ENCODE results near the gene TMEM135. TPM values are rescaled to one million over a fixed set of nuclear protein-coding genes. Genes with fewer than 3 reads are reported as not detected.

TMEM135 gene
- total RNA-seq, result 11.1 and 13.8 TPM in 2 replicates

GRCh38 chr11:87037450-87038234 is at the start of gene TMEM135:
Gene TMEM135 (plus strand): TSS chr11:87037934. CDS start chr11:87038046, 112 bp downstream.

Other genes starting within 250 kb of the TMEM135 start
- gene PRSS23, start 237.4 kb upstream of the TMEM135 start, total RNA-seq, result 93.8 TPM in 2 replicates
- 1.6 and 2.4 TPM in 2 replicates for gene FZD4, start 82.5 kb upstream of the TMEM135 start, total RNA-seq

All from bronchus fibroblast of lung (primary cell).